Measurements from ENCODE around the gene EXOC3L1. TPM values are rescaled to one million over a fixed set of nuclear protein-coding genes. Genes with fewer than 3 reads are reported as not detected.

The EXOC3L1 gene
- total and polyA plus RNA-seq, 2 of the 13 experiments (the other 11 are each of a cell fraction or from before 2014, with no cell fraction given), result 0.12 TPM; not detected in 1

- TF ChIP-seq MXI1 (IDR thresholded peaks at IDR 0.05; ENCODE audit: borderline replicate concordance, low read depth, low read length) (peak; percentile 89; the same call in 1 of the 3 replicates), ZBTB40 (IDR thresholded peaks at IDR 0.05) (peak; percentile 70), ZBTB40 (CRISPR knock-in tag; IDR thresholded peaks at IDR 0.05) (peak; percentile 54; the same call in 1 of the 2 replicates), ZNF615 (CRISPR knock-in tag; IDR thresholded peaks at IDR 0.05; ENCODE audit: borderline replicate concordance) (no peak), LCORL (IDR thresholded peaks at IDR 0.05) (no peak), LCORL (CRISPR knock-in tag; IDR thresholded peaks at IDR 0.05) (0 out of 2 replicates have a peak, but pooled peaks have one; percentile 64), ARNT (IDR thresholded peaks at IDR 0.05) (no peak), ZNF703 (CRISPR knock-in tag; IDR thresholded peaks at IDR 0.05; ENCODE audit: borderline replicate concordance) (no peak), PCBP2 (optimal IDR thresholded peaks at IDR 0.05; ENCODE audit: low read depth, low read length, poor library complexity, severe bottlenecking) (no peak), GATA4 (IDR thresholded peaks at IDR 0.05; ENCODE audit: borderline replicate concordance, low read depth) (0 out of 2 replicates have a peak, but pooled peaks have one; percentile 14), ARID4A (CRISPR knock-in tag; IDR thresholded peaks at IDR 0.05; ENCODE audit: borderline replicate concordance) (peak; percentile 93), ZNF432 (CRISPR knock-in tag; IDR thresholded peaks at IDR 0.05; ENCODE audit: borderline replicate concordance) (no peak), ZNF598 (CRISPR knock-in tag; IDR thresholded peaks at IDR 0.05; ENCODE audit: borderline replicate concordance) (peak; percentile 61; the same call in 1 of the 2 replicates), ZNF33B (CRISPR knock-in tag; IDR thresholded peaks at IDR 0.05) (peak; percentile 53; the same call in 1 of the 2 replicates), DR1 (CRISPR knock-in tag; IDR thresholded peaks at IDR 0.05) (peak; percentile 78), ZNF781 (CRISPR knock-in tag; IDR thresholded peaks at IDR 0.05; ENCODE audit: borderline replicate concordance, not compliant biosample characterization) (no peak), SP5 (CRISPR knock-in tag; IDR thresholded peaks at IDR 0.05; ENCODE audit: borderline replicate concordance, low read depth) (0 out of 2 replicates have a peak, but pooled peaks have one; percentile 21)
These were observed 2.2 kb upstream of the EXOC3L1 start, which contains the start of gene E2F4 (continued) for GRCh38 chr16:67191995-67192681.

Data from HepG2 (cell line).